ENCODE data around the gene PLXND1.

GRCh38 chr3:129620828-129621559, 14.5 kb upstream of the PLXND1 start:
- TF ChIP-seq CTCF (IDR thresholded peaks at IDR 0.05), result no peak
- TF ChIP-seq EZH2 (IDR thresholded peaks at IDR 0.05), result no peak
- no peak for TF ChIP-seq EZH2phosphoT487 (IDR thresholded peaks at IDR 0.05)

All from neural progenitor cell (in vitro differentiated cells).